Kidney (tissue), 14 donors: Measurements from ENCODE around the gene EEIG1. TPM values are rescaled to one million over a fixed set of nuclear protein-coding genes. Genes with fewer than 3 reads are reported as not detected.
"Not testable (repeated sequence)": the region's sequence is repeated elsewhere in the genome, so short reads cannot be mapped to it uniquely, and the experiment has no call there.

ENCODE experiments used
- DNase-seq, 5 donors: peaks; one replicate each; pipeline ENCODE4 v3.0.0-alpha.2; 2013 to 2020
- FAIRE-seq: peaks from 2 replicates; lab custom pipeline; 2012; peaks lifted over from hg19 to GRCh38; lab: Jason Lieb, UNC
- H3K27ac ChIP-seq, 2 donors: one replicate each; pipeline ENCODE4 v1.7.0; 2013; ENCODE audit warnings: low read depth in 2 of 2, low read length in 2 of 2, inconsistent platforms in 1 of 2
- H3K27me3 ChIP-seq: one replicate; pipeline ENCODE4 v1.7.1; 2013; ENCODE audit warnings: low read length, inconsistent platforms; ENCODE audit not compliant: control insufficient read depth, insufficient read depth
- H3K36me3 ChIP-seq, 3 donors: one replicate each; pipeline versions ENCODE4 v1.7.0 to v1.7.1; 2013; ENCODE audit warnings: low read length in 3 of 3, control low read depth in 1 of 3, inconsistent platforms in 1 of 3; ENCODE audit not compliant: insufficient read depth in 3 of 3, control insufficient read depth in 2 of 3
- H3K4me1 ChIP-seq, 3 donors: one replicate each; pipeline versions ENCODE4 v1.7.0 to v1.7.1; 2013; ENCODE audit warnings: low read length in 3 of 3, inconsistent platforms in 1 of 3, low read depth in 1 of 3; ENCODE audit not compliant: control insufficient read depth in 2 of 3, insufficient read depth in 2 of 3
- H3K4me3 ChIP-seq, 3 donors: one replicate each; pipeline versions ENCODE4 v1.7.0 to v1.8.1; 2013; ENCODE audit warnings: low read length in 3 of 3, control low read depth in 1 of 3, inconsistent platforms in 1 of 3
- H3K9ac ChIP-seq, 3 donors: one replicate each; pipeline versions ENCODE4 v1.7.0 to v1.7.1; 2013; ENCODE audit warnings: low read length in 3 of 3, control low read depth in 1 of 3, inconsistent platforms in 1 of 3
- H3K9me3 ChIP-seq, 3 donors: one replicate each; pipeline versions ENCODE4 v1.7.0 to v1.7.1; 2013; ENCODE audit warnings: low read length in 3 of 3, control low read depth in 1 of 3, inconsistent platforms in 1 of 3; ENCODE audit not compliant: control insufficient read depth in 2 of 3, insufficient read depth in 1 of 3
- CTCF ChIP-seq: IDR thresholded peaks from 3 replicates; pipeline ENCODE4 v1.5.1; 2012; ENCODE audit warnings: mild to moderate bottlenecking, moderate library complexity, borderline replicate concordance; ENCODE audit not compliant: insufficient read depth; ENCODE audit errors: extremely low read depth
- intact Hi-C: fragments of 100-400 bp; cut with DNase I; formaldehyde crosslinking; loops from one replicate; pipeline ENCODE4 v1.11.1; 2022
- polyA plus RNA-seq: library from polyadenylated mRNA; stranded (reverse); fragments of 350-450 nt; fragmentation: Illumina TruSeq; extraction: RNeasy Lipid Tissue Mini Kit (QIAGEN cat#74804); gene quantifications from one replicate; pipeline ENCODE4 v1.2.3, GENCODE V29; 2014; ENCODE audit warnings: low read depth, low replicate concordance; ENCODE audit not compliant: insufficient read depth
- total RNA-seq: library from RNA; stranded (reverse); fragmentation: NEBNext Ultra II Directional; extraction: Animal tissue kit (Norgen Biotek cat#: 25700); gene quantifications from one replicate; pipeline ENCODE4 v1.2.1, GENCODE V29; 2021
- donor health status: control.
- donor health status: control.
- donor health status: control.
- donor health status: control.
- donor health status: control.
- donor health status: DM: yes; HTN: yes; CAD: no.
- donor health status: Normal renal cell carcinoma (clear cell type).

The EEIG1 gene
- total and polyA plus RNA-seq, 2 donors from 2014 or later = 34.3 to 75.9 TPM

GRCh38 chr9:128024761-128025308 lies 44.0 kb upstream of the EEIG1 start:
- Histone ChIP-seq H3K4me1 (no peaks in the 10 kb centered on the region), H3K27ac (no peak overlapping the region), H3K36me3 (no peaks in the 10 kb centered on the region), H3K27me3 (no peaks in the 10 kb centered on the region), H3K9ac (no peak overlapping the region), H3K4me3 (no peak overlapping the region), H3K9me3 (no peaks in the 10 kb centered on the region)
- intact Hi-C loops = no loop called here
- no peak for DNase-seq
- FAIRE-seq = no peak
- TF ChIP-seq CTCF = no peak

GRCh38 chr9:128023671-128024070 lies 42.9 kb upstream of the EEIG1 start:
- H3K27me3 ChIP-seq, H3K36me3 ChIP-seq, DNase-seq, H3K9me3 ChIP-seq, H3K4me1 ChIP-seq, H3K4me3 ChIP-seq, H3K27ac ChIP-seq, intact Hi-C loops, FAIRE-seq, H3K9ac ChIP-seq: not testable (repeated sequence)

- TF ChIP-seq CTCF = no peak
- H3K36me3 ChIP-seq = no peaks in the 10 kb centered on the region
- DNase-seq (no peak), FAIRE-seq (no peak)
- intact Hi-C loops = no loop called here
- H3K4me3 ChIP-seq = no peak overlapping the region
- no peaks in the 10 kb centered on the region for H3K27me3 ChIP-seq
- no peak overlapping the region for H3K9ac ChIP-seq
- H3K9me3 ChIP-seq = no peaks in the 10 kb centered on the region
- no peak overlapping the region for H3K27ac ChIP-seq
- H3K4me1 ChIP-seq = no peaks in the 10 kb centered on the region
Measured at GRCh38 chr9:128022886-128023285, 42.1 kb upstream of the EEIG1 start.

GRCh38 chr9:128021098-128021497 lies 40.3 kb upstream of the EEIG1 start:
- DNase-seq (no peak), FAIRE-seq (no peak)
- no peak overlapping the region for H3K27ac ChIP-seq
- no peaks in the 10 kb centered on the region for H3K27me3 ChIP-seq
- no peak overlapping the region for H3K9ac ChIP-seq
- intact Hi-C loops = no loop called here
- no peak overlapping the region for H3K4me3 ChIP-seq
- no peaks in the 10 kb centered on the region for H3K4me1 ChIP-seq
- no peaks in the 10 kb centered on the region for H3K9me3 ChIP-seq
- no peak for TF ChIP-seq CTCF
- H3K36me3 ChIP-seq = no peaks in the 10 kb centered on the region
